H1 (cell line): Measurements from ENCODE around the gene KCTD12. TPM values are rescaled to one million over a fixed set of nuclear protein-coding genes. Genes with fewer than 3 reads are reported as not detected.

ENCODE experiments used
- CHD2 ChIP-seq: IDR thresholded peaks from 2 replicates; pipeline ENCODE4 v1.6.1; 2012; ENCODE audit warnings: low read length, improper control_type of control experiment
- RNF2 ChIP-seq: fragments of 200-900, 300-1000 bp; sonication (generic); IDR thresholded peaks from 2 replicates; pipeline ENCODE4 v1.7.1; 2016; ENCODE audit warnings: borderline replicate concordance, low read depth, mild to moderate bottlenecking, antibody characterized with exemption, low read length; ENCODE audit not compliant: poor library complexity, severe bottlenecking; ENCODE audit errors: missing control alignments
- polyA plus RNA-seq, 7 experiments: library from polyadenylated mRNA; depleted of rRNA in 3 of 7; stranded (reverse) in 5 of 7; unstranded in 2 of 7; fragments of >200 nt in 5 of 7; fragments of 200-250 nt in 2 of 7; gene quantifications; 1 replicate in 5 of 7; 2 replicates in 1 of 7; 4 replicates in 1 of 7; pipeline versions ENCODE4 v1.2.1 to v1.2.3, GENCODE V29; 2011 to 2013; ENCODE audit warnings: missing spikeins in 2 of 7, mixed read lengths in 2 of 7
- total RNA-seq: library from RNA; stranded (reverse); fragmentation: NEBNext Ultra II Directional; extraction: Animal tissue kit (Norgen Biotek cat#: 25700); gene quantifications from 2 replicates; pipeline ENCODE4 v1.2.1, GENCODE V29; 2021

KCTD12 gene
- total and polyA plus RNA-seq, 2 of the 8 experiments (the other 6 are each of a cell fraction or from before 2014, with no cell fraction given), result 2.5 to 9.6 TPM

DNA sequence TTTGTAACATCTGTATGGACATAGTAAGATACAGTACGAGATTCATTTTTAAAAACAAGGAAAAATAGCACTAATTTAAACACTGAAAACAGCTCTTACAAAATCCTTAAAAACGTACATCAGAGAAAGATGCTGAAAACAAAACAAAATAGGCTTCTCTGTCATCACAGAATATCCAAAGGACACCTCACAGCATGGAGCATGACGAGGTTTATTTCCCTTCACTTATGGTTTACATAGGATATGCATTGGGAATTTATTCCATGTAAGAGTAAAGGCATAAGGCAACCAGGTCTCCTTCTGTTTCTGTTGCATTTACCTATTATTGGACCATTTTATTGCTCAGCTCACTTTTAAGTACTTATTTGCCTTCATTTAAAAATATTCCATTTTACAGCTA, 3.0 kb downstream of the KCTD12 start (continued):
- TF ChIP-seq RNF2 (no peak), CHD2 (no peak)
- TF ChIP-seq, all 59 proteins: peak for 0
